ENCODE measurements around the gene CGB8. TPM values are rescaled to one million over a fixed set of nuclear protein-coding genes. Genes with fewer than 3 reads are reported as not detected.
A peak's percentile ranks its signal among the peaks of the same experiment; 100 is the strongest.
"Not testable (repeated sequence)": the region's sequence is repeated elsewhere in the genome, so short reads cannot be mapped to it uniquely, and the experiment has no call there.

CGB8 gene
- total RNA-seq, 1 donor from 2014 or later = not detected

- H3K4me1 Mint-ChIP-seq (ENCODE audit: low read depth) = peaks cover 1% of the 10 kb centered on the region
- H3K27me3 Mint-ChIP-seq = peaks cover 19% of the 10 kb centered on the region
- DNase-seq (ENCODE audit: low spot score, unreplicated experiment) = no peak
- TF ChIP-seq, protein P1, sequence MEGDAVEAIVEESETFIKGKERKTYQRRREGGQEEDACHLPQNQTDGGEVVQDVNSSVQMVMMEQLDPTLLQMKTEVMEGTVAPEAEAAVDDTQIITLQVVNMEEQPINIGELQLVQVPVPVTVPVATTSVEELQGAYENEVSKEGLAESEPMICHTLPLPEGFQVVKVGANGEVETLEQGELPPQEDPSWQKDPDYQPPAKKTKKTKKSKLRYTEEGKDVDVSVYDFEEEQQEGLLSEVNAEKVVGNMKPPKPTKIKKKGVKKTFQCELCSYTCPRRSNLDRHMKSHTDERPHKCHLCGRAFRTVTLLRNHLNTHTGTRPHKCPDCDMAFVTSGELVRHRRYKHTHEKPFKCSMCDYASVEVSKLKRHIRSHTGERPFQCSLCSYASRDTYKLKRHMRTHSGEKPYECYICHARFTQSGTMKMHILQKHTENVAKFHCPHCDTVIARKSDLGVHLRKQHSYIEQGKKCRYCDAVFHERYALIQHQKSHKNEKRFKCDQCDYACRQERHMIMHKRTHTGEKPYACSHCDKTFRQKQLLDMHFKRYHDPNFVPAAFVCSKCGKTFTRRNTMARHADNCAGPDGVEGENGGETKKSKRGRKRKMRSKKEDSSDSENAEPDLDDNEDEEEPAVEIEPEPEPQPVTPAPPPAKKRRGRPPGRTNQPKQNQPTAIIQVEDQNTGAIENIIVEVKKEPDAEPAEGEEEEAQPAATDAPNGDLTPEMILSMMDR (IDR thresholded peaks at IDR 0.05; ENCODE audit: unreplicated experiment) = no peak
- no peak overlapping the region for H3K4me3 Mint-ChIP-seq (ENCODE audit: low read depth)
- no peak overlapping the region for H3K27ac Mint-ChIP-seq
- H3K9me3 Mint-ChIP-seq (ENCODE audit: low read depth) = no peaks in the 10 kb centered on the region
- no peaks in the 10 kb centered on the region for H3K36me3 Mint-ChIP-seq (ENCODE audit: insufficient read depth)
Observed at GRCh38 chr19:49080392-49080791, 31.5 kb upstream of the CGB8 start.

GRCh38 chr19:49074869-49075268, 26.0 kb upstream of the CGB8 start:
- DNase-seq (ENCODE audit: low spot score, unreplicated experiment); H3K27ac Mint-ChIP-seq; H3K36me3 Mint-ChIP-seq (ENCODE audit: insufficient read depth); H3K9me3 Mint-ChIP-seq (ENCODE audit: low read depth); H3K4me1 Mint-ChIP-seq (ENCODE audit: low read depth); H3K4me3 Mint-ChIP-seq (ENCODE audit: low read depth): not testable (repeated sequence)
- H3K27me3 Mint-ChIP-seq = peaks cover 51% of the 10 kb centered on the region
- TF ChIP-seq, protein P1 (IDR thresholded peaks at IDR 0.05; ENCODE audit: unreplicated experiment) = peak; percentile 69

DNA sequence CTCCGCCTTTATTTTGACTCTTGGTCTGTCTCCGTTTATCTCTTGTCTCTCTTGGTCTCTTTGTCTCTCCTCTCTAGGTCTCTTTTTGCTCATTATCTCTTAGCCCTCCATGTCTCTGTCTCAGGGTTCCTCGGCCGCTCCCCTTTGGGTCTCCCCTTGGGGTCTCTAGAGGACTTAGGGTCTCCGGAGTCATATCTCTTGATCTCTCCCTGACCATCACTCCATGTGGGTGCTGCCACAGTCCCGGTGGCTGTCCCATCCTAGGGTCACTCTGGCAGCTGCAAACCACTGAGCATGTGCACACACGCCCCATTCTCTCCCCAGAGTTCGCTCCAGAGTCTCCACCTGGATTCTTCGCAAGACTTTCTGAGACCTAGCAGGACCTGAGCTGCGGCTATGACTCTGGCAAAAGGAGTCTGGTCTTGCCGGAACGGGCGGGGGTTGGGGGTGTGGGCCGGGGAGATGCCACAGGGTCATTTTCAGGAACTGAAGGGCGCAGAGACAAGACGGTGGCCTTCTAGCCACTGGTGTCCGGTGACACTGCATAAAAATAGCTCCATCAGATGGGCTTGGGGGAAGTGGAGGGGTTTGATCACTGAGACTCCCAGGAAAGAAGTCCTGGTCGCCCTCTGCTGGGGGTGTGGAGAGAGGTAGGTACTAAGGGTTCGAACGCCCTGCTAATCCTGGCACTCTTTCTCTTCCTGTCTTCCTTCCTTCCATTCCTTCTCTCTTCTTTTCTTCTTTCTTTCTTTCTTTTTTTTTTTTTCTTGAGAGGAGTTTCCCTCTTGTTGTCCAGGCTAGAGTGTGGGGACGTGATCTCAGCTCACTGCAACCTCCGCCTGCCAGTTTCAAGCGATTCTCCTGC, 24.8 kb upstream of the CGB8 start:
- Mint-ChIP-seq H3K36me3 (ENCODE audit: insufficient read depth) (no peaks in the 10 kb centered on the region), H3K27me3 (peaks cover 61% of the 10 kb centered on the region), H3K4me3 (ENCODE audit: low read depth) (no peak overlapping the region), H3K4me1 (ENCODE audit: low read depth) (no peaks in the 10 kb centered on the region), H3K9me3 (ENCODE audit: low read depth) (peaks cover 8% of the 10 kb centered on the region), H3K27ac (no peak overlapping the region)
- TF ChIP-seq, protein P1 (IDR thresholded peaks at IDR 0.05; ENCODE audit: unreplicated experiment) = peak; percentile 22
- no peak for DNase-seq (ENCODE audit: low spot score, unreplicated experiment)

DNA sequence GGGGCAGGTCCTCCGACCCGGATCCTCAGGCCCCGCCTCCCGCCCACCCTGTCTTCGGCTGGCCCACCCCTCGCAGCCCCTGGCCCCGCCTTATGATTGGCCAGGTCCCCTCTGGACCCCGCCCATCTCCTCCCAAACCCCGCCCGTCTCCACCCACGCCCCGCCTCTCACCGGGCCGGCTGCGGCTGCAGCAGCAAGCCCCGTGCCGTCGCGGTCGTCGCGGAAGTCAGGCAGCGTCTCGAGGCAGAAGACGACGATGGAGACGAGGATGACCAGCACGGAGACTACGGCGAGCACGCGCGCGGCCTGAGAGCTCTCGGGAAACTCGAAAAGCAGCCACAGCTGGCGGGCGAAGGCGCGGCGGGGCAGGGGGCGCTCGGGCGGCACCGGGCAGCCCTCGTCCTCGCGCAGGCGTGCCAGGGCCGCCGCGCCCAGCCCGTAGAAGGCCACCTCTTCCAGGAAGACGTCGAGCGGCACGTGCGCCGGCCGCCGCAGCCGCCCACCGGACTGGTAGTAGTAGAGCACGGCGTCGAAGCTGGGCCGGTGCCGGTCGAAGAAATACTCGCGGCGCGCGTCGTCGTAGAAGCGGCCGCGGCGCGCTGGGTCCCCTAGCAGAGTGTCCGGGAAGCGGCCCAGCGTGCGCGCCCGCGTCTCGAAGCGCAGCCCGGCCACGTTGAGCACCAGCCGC, 23.1 kb upstream of the CGB8 start:
- Mint-ChIP-seq H3K27me3 (peaks cover 71% of the 10 kb centered on the region), H3K4me3 (ENCODE audit: low read depth) (no peak overlapping the region), H3K4me1 (ENCODE audit: low read depth) (no peaks in the 10 kb centered on the region), H3K36me3 (ENCODE audit: insufficient read depth) (no peaks in the 10 kb centered on the region), H3K27ac (no peak overlapping the region), H3K9me3 (ENCODE audit: low read depth) (peaks cover 8% of the 10 kb centered on the region)
- DNase-seq (ENCODE audit: low spot score, unreplicated experiment) = no peak
- TF ChIP-seq, protein P1 (IDR thresholded peaks at IDR 0.05; ENCODE audit: unreplicated experiment) = no peak

DNA sequence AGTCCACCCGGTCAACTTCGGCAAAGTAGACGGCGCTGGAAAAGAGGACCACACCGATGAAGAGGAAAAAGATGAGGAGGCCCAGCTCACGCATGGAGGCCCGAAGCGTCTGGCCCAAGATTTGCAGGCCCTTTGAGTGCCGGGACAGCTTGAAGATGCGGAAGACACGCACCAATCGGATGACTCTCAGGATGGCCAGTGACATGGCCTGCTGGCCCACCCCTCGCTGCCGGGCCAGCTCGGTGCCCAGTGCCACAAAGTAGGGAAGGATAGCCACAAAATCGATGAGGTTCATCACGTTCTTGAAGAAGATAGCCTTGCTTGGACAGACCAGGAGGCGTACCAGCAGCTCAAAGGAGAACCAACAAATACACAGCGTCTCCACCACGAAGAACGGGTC, 21.5 kb upstream of the CGB8 start:
- Mint-ChIP-seq H3K36me3 (ENCODE audit: insufficient read depth) (no peaks in the 10 kb centered on the region), H3K4me1 (ENCODE audit: low read depth) (peaks cover 3% of the 10 kb centered on the region), H3K4me3 (ENCODE audit: low read depth) (no peak overlapping the region), H3K27ac (no peak overlapping the region), H3K27me3 (peaks cover 82% of the 10 kb centered on the region), H3K9me3 (ENCODE audit: low read depth) (peaks cover 8% of the 10 kb centered on the region)
- TF ChIP-seq, protein P1 (IDR thresholded peaks at IDR 0.05; ENCODE audit: unreplicated experiment) = no peak
- DNase-seq (ENCODE audit: low spot score, unreplicated experiment) = no peak

Measured in progenitor cell of endocrine pancreas (in vitro differentiated cells).